Rectal smooth muscle tissue (tissue), 1 donor: ENCODE results near the gene STX18.

Experiments used
- H3K27ac ChIP-seq: one replicate; pipeline ENCODE4 v1.7.0; 2013; ENCODE audit warnings: low read depth, low read length, inconsistent platforms
- H3K27me3 ChIP-seq: one replicate; pipeline ENCODE4 v1.7.0; 2013; ENCODE audit warnings: low read length; ENCODE audit not compliant: control insufficient read depth, insufficient read depth
- H3K36me3 ChIP-seq: one replicate; pipeline ENCODE4 v1.7.0; 2013; ENCODE audit warnings: low read length; ENCODE audit not compliant: control insufficient read depth, insufficient read depth
- H3K4me1 ChIP-seq: one replicate; pipeline ENCODE4 v1.7.0; 2013; ENCODE audit warnings: low read length; ENCODE audit not compliant: control insufficient read depth, insufficient read depth
- H3K4me3 ChIP-seq: one replicate; pipeline ENCODE4 v1.7.0; 2013; ENCODE audit warnings: low read length
- H3K9ac ChIP-seq: one replicate; pipeline ENCODE4 v1.7.0; 2013; ENCODE audit warnings: low read length

Gene STX18

GRCh38 chr4:4377732-4378460, 164.0 kb downstream of the STX18 start:
- H3K27ac ChIP-seq, result no peak overlapping the region
- no peaks in the 10 kb centered on the region for H3K4me1 ChIP-seq
- H3K27me3 ChIP-seq, result peaks cover 2% of the 10 kb centered on the region
- H3K4me3 ChIP-seq, result no peak overlapping the region
- no peak overlapping the region for H3K9ac ChIP-seq
- H3K36me3 ChIP-seq, result no peaks in the 10 kb centered on the region

- H3K4me1 ChIP-seq, result no peaks in the 10 kb centered on the region
- no peak overlapping the region for H3K9ac ChIP-seq
- H3K27ac ChIP-seq, result no peak overlapping the region
- no peaks in the 10 kb centered on the region for H3K36me3 ChIP-seq
- H3K27me3 ChIP-seq, result peaks cover 2% of the 10 kb centered on the region
- H3K4me3 ChIP-seq, result no peak overlapping the region
Measured at GRCh38 chr4:4377191-4377590, 164.7 kb downstream of the STX18 start.

- Histone ChIP-seq H3K4me3 (no peak overlapping the region), H3K4me1 (no peaks in the 10 kb centered on the region), H3K27me3 (peaks cover 2% of the 10 kb centered on the region), H3K9ac (no peak overlapping the region), H3K27ac (no peak overlapping the region), H3K36me3 (no peaks in the 10 kb centered on the region)
Measured at GRCh38 chr4:4376074-4376473, 165.8 kb downstream of the STX18 start.

GRCh38 chr4:4374388-4375098, 167.3 kb downstream of the STX18 start:
- Histone ChIP-seq H3K4me1 (no peaks in the 10 kb centered on the region), H3K27me3 (no peaks in the 10 kb centered on the region), H3K36me3 (no peaks in the 10 kb centered on the region)

More at GRCh38 chr4:4374388-4375098, 167.3 kb downstream of the STX18 start:
- Histone ChIP-seq H3K4me3 (no peak overlapping the region), H3K9ac (no peak overlapping the region), H3K27ac (no peak overlapping the region)
